ENCODE data around the gene PRTN3.
"Not testable (repeated sequence)": the region's sequence is repeated elsewhere in the genome, so short reads cannot be mapped to it uniquely, and the experiment has no call there.

The PRTN3 gene

DNA sequence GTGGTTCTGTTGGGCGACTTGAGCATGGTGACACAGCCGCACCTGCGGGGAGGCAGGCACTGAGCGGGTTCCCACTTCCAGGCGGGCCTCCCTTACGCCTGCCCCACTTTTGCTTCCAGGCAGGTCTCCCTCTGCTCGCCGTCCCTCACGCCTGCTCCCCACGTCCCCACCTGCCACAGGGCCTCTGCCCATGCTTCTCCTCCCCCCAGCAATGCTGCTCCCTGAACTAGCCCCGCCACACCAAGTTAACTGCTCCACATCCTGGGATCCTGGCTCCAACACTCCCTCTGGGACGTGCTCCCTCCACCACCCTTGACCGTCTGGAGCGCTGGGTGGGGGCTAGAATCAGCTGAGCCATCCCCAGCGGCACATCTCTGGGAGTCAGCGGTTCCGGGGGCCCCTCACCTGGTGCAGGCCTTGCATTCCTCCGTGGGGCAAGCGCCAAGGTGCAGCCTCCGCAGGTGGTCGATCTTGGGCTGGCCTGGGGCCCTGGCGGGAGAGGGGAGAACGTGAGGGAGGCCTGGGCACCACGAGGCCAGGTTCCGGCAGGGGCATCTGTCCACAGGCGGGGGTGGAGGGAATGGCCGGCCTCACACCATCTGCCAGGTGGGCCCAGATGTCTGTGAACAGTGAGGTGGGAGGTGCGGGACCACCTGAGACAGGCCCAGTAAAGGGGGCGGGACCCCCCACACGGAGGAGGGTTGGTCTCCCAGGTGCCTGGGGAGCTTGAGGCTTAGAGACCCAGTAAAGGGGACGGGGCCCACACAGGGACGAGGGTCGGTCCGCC is 27.9 kb downstream of the PRTN3 start:
- DNase-seq: no peak

DNA sequence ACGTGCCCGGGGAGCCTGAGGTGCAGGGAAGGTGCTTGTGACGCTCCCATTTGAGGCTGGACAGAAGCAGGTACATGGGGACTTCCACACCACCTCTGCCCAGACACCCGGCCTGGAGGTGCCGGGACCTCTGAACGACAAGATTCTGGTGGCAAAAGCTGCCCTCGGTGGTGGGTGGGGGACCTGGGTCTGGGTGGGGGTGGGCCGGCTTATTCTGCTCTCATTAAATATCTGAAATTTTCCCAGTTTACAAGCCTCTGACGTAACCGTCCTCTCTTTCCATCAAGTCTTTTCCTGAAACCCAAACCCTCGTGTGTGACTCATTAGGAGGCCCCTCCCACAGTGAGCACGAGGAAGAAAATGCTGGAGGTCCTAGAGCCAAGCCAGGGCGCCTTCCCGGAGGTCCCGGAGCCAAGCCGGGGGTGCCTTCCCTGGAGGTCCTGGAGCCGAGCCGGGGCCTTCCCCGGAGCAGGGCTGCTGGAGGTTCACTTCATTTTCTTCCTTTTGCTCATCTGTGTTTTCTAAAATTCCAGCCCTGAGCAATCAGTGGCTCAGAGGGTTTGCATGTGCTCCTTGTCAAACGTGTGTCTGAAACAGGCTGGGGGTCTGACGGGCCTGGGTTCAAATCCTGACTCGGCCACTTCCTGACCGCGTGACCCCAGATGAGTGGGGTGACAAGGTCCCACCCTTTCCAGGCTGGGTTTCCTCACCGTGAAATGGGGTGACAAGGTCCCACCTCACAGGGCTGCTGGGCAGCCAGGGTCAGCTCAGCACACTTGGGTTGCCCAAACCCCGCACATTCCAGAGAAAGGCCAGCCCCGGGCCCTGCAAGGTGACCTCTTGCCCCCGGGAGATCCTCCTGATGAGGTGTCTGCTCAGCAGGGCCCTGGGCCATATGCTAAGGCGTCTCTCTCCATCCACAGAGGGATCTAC is 28.7 kb downstream of the PRTN3 start:
- no peak for DNase-seq

DNA sequence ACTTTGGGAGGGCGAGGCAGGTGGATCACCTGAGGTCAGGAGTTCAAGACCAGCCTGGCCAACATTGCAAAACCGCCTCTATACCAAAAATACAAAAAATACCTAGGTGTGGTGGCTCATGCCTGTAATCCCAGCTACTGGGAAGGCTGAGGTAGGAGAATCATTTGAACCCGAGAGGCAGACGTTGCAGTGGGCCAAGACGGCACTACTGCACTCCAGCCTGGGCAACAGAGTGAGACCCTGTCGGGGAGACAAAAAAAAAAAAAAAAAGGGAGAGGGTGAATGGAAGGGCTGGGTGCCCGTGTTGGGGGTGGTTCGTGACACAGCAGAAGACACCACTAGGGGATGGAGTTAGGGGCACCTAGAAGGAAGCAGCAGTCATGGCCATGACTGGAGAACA is 29.5 kb downstream of the PRTN3 start:
- no peak for DNase-seq

DNA sequence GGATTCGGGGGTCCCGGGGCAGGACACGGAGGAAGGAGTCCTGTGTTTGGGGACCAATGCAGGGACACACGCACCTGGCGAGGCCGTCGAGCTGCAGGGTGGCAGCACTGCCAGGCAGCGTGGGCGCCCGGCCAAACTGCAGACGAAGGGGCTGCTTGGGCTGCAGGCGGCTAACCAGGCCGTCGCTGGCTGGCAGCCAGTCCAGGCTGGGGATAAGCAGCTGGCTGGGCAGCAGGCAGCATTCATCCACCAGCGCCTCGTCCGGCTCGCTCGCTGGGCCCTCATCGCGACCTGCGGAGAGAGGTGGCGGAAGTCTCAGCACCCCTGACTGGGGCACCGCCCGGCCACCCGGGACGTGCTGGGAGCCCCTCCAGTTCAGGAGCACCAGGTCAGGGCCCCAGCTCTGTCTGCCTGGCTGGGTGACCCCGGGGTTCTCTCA is 30.2 kb downstream of the PRTN3 start:
- DNase-seq: no peak

DNA sequence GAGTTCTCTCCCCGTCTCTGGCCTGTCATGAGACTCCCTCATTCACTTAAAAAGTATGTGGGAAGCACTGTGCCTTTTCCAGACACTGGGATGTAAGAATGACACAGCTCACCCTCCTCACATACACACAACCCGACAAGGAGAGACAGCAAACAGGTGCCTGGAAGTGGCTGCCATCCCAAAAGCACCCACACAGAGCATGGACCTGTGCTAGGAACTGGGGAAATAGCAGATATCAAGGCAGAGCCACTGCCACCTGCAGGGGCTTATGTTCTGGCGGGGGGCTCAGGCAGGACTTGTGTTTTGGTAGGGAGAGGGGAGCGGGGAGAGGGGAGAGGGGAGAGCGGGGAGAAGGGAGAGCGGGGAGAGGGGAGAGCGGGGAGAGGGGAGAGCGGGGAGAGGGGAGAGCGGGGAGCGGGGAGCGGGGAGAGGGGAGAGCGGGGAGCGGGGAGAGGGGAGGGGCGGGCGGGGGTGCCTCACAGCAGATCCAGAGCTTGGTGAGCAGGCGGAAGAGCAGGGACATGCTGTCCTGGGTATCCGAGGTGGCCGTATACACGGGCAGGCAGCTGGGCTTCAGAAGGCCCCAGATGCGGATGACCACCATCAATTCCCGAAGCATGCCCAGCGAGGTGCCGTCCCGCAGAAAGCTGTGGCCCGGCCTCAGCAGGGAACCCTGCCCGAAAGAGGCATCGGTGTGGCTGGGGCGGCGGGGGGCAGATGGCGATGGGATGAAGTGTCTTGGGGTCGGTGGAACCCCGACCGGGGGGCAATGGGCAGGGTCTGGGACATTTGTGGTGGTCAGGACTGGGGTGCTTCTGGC is 30.9 kb downstream of the PRTN3 start:
- DNase-seq: no peak

DNA sequence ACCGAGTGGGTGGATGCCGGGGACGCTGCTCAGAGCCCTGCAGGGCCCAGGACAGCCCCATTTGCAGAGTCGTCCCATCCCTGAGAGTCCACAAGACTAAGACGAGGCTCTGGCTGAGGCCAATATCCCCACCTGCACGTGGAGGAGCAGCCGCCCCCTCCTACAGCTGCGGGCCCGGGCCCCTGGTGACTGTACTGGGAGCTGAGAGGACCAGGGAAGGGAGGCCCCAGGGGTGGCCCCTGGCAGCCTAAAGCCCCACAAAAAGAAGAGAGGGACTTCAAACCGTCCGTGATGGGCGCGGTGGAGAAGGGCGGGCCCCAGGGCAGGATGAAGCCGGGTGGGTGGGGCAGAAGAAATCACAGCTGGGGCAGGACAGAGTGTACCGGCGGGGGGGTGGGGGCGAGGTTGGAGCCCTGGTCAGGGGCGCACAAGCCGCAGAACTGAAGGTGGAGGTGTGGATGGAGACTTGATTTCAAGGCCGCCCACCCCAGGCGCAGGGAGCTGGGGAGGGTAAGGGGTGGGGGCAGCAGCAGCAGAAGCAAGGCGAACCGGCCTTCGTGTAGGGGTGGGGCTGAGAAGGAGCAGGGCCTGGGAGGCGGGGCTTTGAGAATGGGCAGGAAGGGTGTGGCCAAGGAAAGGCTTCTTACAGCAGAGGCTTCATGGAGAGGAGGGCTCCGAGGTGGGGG is 31.6 kb downstream of the PRTN3 start:
- peak; percentile 70 for DNase-seq

DNA sequence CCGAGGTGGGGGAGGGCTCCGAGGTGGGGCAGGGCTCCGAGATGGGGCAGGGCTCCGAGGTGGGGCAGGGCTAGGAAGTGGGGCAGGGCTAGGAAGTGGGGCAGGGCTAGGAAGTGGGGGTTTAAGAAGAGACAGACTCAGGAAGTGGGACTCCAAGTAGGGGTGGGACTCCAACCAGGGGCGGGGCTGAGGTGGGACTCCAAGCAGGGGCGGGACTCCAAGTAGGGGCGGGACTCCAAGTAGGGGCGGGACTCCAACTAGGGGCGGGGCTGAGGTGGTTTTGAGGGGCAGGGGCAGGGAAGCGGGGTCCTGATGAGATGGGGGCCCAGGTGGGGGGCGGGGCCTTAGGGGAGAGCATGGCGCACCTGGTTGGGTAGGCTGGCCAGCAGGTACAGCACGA is 32.3 kb downstream of the PRTN3 start:
- peak; percentile 59 for DNase-seq

DNA sequence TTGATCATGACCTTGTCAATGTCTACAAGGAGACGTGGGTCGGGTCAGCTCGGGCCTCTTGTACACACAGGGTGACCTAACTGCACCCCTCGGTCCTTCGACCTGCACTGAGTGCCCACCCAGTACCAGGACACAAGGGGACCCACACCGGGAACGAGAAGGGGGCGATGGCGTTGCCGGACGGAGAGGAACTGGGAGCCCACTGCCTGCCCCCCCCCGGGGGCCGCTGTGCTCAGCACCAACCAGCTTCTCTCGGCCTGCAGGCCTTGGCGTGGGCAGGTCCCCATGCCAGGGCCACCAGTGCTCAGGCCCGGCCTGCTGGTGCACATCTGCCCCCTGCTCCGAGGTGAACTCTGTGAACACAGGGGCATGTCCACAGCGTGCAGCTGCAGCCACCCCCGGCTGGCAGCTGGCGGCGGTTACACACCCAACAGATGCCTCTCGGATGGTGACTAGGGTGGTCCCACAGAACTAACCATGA is 32.8 kb downstream of the PRTN3 start:
- no peak for DNase-seq

DNA sequence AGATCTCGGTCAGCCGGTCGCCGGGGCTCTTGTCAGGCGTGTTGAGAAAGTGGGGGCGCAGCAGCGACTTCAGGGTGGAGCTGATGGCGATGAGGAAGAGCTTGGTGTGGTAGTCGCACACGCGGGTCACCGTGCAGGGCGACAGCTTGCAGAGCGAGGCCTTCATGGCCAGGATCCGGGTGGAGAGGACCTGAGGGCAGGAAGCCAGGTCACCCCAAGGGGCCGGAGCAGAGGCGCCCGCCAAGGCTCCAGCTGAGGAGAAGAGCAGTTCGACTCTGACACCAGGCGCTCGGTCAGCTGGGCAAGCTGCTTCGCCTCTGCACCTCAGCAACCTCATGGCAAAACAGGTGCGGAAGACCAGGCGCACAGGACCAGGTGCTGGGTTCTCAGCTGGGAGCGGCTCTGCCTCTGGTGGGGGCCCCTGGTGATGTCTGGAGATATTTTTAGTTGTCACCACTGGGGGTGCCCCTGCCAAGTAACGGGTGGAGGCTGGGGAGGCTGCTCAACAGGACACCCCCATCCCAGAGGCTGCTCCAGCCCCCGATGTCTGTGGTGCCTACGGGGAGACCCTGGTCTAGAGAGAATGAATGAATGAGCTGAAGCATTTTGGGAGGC is 34.6 kb downstream of the PRTN3 start:
- DNase-seq: no peak

DNA sequence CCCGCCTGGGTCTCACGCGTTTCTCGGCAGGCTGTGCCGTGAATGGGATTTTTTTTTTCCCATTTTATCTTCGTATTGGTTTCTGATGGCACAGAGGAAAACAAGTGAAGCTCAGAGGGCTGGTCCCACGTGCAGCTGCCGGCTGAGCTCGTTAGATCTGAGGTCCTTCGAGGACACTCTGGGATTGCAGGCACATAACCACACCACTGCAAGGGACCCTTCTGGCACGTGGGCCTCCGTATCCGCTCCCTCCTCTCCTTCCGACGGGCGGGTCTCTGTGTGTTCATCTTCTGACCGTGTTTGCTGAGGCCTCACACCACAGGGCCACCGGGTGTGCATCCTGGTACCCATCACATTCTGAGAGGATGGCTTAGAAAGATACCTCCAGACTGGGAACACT is 35.3 kb downstream of the PRTN3 start:
- no peak for DNase-seq

DNA sequence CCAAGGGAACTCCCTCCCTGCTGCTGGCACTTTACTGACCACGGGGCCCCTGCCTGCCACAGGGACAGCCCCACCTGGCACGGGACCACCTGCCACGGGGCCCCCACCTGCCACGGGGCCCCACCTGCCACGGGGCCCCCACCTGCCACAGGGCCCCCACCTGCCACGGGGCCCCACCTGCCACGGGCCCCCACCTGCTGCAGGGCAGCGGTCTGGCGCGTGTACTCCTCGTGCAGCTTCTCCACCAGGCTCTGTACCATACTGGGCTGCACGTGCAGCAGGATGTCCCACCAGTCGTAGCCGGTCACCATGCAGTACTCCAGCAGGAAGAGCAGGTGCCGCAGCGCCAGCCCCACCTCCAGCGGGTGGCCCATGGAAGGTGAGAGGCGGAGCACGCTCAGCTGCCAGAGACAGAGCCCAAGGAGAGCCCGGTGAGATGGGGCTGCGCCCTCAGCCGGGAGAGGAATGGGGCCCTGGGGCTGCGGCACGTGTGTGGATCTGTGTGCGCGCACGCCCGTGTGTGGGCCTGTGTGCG is 36.0 kb downstream of the PRTN3 start:
- no peak for DNase-seq

DNA sequence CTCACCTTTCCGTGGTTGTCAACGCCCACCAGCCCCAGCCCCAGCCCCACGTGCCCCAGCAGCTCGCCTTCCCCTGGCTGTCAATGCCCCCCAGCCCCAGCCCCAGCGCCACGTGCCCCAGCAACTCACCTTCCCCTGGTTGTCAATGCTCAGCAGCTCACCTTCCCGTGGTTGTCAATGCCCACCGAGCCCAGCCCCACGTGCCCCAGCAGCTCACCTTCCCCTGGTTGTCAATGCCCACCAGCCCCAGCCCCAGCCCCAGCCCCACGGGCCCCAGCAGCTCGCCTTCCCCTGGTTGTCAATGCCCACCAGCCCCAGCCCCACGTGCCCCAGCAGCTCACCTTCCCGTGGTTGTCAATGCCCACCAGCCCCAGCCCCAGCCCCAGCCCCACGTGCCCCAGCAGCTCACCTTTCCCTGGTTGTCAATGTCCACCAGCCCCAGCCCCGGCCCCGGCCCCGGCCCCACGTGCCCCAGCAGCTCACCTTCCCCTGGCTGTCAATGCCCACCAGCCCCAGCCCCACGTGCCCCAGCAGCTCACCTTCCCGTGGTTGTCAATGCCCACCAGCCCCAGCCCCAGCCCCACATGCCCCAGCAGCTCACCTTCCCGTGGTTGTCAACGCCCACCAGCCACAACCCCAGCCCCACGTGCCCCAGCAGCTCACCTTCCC is 37.3 kb downstream of the PRTN3 start:
- not testable (repeated sequence) for DNase-seq

DNA sequence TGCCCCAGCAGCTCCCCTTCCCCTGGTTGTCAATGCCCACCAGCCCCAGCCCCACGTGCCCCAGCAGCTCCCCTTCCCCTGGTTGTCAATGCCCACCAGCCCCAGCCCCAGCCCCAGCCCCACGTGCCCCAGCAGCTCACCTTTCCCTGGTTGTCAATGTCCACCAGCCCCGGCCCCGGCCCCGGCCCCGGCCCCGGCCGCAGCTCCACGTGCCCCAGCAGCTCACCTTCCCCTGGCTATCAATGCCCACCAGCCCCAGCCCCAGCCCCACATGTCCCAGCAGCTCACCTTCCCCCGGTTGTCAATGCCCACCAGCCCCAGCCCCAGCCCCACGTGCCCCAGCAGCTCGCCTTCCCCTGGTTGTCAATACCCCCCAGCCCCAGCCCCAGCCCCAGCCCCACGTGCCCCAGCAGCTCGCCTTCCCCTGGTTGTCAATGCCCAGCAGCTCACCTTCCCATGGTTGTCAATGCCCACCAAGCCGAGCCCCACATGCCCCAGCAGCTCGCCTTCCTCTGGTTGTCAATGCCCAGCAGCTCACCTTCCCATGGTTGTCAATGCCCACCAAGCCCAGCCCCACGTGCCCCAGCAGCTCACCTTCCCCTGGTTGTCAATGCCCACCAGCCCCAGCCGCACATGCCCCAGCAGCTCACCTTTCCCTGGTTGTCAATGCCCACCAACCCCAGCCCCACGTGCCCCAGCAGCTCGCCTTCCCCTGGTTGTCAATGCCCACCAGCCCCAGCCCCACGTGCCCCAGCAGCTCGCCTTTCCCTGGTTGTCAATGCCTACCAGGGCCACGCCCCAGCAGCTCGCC is 38.2 kb downstream of the PRTN3 start:
- not testable (repeated sequence) for DNase-seq

DNA sequence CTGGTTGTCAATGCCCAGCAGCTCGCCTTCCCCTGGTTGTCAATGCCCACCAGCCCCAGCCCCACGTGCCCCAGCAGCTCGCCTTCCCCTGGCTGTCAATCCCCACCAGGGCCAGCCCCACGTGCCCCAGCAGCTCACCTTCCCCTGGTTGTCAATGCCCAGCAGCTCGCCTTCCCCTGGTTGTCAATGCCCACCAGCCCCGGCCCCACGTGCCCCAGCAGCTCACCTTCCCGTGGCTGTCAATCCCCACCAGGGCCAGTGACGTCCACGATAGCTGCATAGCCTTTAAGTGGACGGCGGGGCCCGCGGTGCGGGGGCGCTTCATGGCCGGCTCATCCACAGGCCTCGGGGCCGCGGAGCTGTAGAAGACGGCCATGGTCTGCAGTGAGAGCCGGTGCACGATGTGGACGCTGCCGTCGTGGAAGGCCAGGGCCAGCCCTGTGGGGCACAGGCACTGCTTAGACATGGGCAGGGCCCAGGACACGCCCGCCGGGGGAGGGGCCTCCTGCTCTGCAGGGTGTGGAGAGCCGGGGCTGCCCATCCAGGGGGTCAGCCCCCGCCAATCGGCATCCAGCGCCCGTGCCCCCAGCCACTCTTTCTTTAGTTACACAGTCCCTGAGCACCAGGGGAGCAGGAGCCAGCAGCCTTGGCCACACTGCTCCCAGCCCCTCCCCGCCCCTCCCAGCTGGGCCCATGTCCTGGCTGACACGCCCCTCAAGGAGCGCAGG is 39.1 kb downstream of the PRTN3 start:
- no peak for DNase-seq

DNA sequence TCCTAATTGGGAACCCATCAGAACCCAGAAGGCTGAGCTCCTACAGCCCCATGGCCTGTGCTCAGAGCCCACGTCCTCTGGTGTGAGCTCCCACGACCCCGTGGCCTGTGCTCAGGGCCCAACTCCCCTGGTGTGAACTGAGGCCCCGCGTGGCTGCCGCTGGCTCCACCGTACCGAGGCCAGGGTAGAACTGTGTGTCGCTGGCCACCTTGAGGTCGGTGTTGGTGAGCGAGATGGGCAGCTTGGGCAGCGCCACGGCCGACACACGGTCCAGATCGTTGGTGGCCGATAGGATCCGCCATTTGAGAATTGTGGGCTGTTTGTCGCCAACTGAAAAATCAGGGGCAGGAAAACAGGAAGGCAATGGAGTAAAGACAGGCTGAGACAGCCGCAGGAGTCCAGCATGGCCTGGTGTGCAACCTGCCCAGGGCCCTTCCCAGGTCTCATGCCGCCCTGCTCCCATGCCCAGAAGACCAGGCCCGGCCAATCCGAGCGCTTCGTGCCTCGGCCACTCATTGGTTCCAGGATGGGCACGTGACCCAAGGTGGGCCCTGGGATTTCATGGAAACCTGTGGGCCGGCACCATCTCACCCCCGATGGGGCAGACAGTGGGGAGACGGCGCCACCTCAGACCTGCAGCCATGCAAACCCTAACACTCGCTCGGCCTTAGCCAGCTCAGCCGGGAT is 40.7 kb downstream of the PRTN3 start:
- no peak for DNase-seq

DNA sequence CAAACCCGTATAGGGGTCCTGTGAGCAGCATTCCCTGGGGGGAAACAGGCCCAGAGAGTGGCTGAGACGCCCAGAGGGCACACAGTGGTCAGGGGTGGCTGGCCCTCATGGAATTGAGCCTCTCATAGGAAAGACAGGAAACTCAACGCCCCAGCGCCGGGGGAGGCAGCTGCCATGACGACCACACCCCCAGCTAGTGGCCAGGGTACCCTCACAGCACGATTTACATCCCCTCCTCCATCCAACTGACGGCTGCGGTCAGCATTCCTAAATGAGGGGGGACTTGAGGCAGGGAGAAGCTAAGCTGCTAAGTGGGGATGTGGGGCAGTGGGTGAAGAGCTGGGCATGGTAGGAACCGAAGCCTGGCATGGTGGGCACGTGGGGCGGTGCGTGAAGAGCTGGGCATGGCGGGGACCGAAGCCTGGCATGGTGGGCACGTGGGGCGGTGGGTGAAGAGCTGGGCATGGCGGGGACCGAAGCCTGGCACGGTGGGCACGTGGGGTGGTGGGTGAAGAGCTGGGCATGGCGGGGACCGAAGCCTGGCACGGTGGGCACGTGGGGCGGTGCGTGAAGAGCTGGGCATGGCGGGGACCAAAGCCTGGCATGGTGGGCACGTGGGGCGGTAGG is 42.2 kb downstream of the PRTN3 start:
- DNase-seq: no peak

DNA sequence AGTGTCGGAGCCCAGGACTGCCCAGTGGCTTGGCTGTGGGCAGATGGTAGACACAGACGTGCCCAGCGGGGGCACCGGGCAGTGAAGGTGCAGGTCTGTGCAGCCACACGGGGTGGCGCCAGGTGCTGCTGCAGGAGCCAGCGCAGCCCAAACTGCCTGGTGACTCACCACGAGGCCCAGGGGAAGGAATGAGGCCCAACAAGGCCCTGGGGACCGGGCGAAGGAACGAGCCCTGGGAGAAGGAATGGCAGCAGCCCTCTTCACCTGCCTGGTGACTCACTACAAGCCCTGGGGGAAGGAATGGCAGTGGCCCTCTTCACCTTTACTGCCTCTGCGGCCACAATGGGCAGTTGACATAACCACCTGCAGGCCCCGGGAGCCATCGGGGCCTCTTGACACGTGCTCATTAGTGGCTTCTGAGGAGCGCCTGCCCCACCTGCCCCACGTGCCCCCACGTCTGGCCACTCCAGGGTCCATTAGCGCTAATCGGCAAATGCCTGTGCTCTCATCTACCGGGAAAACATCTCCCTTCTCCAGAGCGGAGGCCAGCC is 42.9 kb downstream of the PRTN3 start:
- no peak for DNase-seq
